CD4-positive, alpha-beta T cell (primary cell): ENCODE measurements around the gene MPZL2. TPM values are rescaled to one million over a fixed set of nuclear protein-coding genes. Genes with fewer than 3 reads are reported as not detected.
A peak's percentile ranks its signal among the peaks of the same experiment; 100 is the strongest.

Experiments
- ATAC-seq: fragments of 200-7000 bp; cut with Tn5 transposase; one replicate; pipeline ENCODE4 v1.10.0; 2022; ENCODE audit warnings: mild to moderate bottlenecking; ENCODE audit not compliant: poor library complexity
- CTCF ChIA-PET: fragments of 350-600 bp; sonication (Branson Sonifier 250); formaldehyde crosslinking; loops from one replicate; lab custom pipeline; 2021; ENCODE audit warnings: antibody characterized with exemption, inconsistent platforms; lab: Charles Lee
- POLR2A ChIA-PET: fragments of 350-600 bp; sonication (Branson Sonifier 250); formaldehyde crosslinking; loops from one replicate; lab custom pipeline; 2021; ENCODE audit warnings: antibody characterized with exemption, inconsistent platforms; lab: Charles Lee
- DNase-seq, 14 experiments: peaks; one replicate each; pipeline ENCODE4 v3.0.0-alpha.2; 2013 to 2020; ENCODE audit warnings: mixed read lengths in 2 of 14
- H3K27ac ChIP-seq, 2 donors: one replicate each; pipeline versions ENCODE4 v1.5.1 to v1.7.0; 2013; ENCODE audit warnings: low read length in 2 of 2, low read depth in 1 of 2, mild to moderate bottlenecking in 1 of 2
- H3K27me3 ChIP-seq, 2 experiments: 1 replicate in 1 of 2; 2 replicates in 1 of 2; pipeline versions ENCODE4 v1.6.1 to v1.7.0; 2013; ENCODE audit warnings: low read length in 2 of 2, control low read depth in 1 of 2, mild to moderate bottlenecking in 1 of 2, moderate library complexity in 1 of 2; ENCODE audit not compliant: insufficient read depth in 2 of 2, control insufficient read depth in 1 of 2
- H3K36me3 ChIP-seq: one replicate; pipeline ENCODE4 v1.6.1; 2013; ENCODE audit warnings: low read length, control low read depth; ENCODE audit not compliant: insufficient read depth
- H3K4me1 ChIP-seq: one replicate; pipeline ENCODE4 v1.6.1; 2013; ENCODE audit warnings: low read length, control low read depth; ENCODE audit not compliant: insufficient read depth
- H3K4me3 ChIP-seq: one replicate; pipeline ENCODE4 v1.5.1; 2013; ENCODE audit warnings: mild to moderate bottlenecking, low read length, moderate library complexity
- H3K9me3 ChIP-seq, 2 experiments: 1 replicate in 1 of 2; 2 replicates in 1 of 2; pipeline versions ENCODE4 v1.6.1 to v1.7.0; 2013; ENCODE audit warnings: low read length in 2 of 2, mild to moderate bottlenecking in 2 of 2, control low read depth in 1 of 2, moderate library complexity in 1 of 2; ENCODE audit not compliant: control insufficient read depth in 1 of 2, insufficient read depth in 1 of 2
- H3K27ac Mint-ChIP-seq: one replicate; pipeline ENCODE4 v1.8.0; 2020; ENCODE audit warnings: mixed read lengths
- H3K27me3 Mint-ChIP-seq: one replicate; pipeline ENCODE4 v1.8.0; 2021; ENCODE audit warnings: mixed read lengths
- H3K36me3 Mint-ChIP-seq: one replicate; pipeline ENCODE4 v1.8.0; 2021; ENCODE audit warnings: low read depth, mixed read lengths
- H3K4me1 Mint-ChIP-seq: one replicate; pipeline ENCODE4 v1.8.0; 2021; ENCODE audit warnings: low read depth, mixed read lengths
- H3K4me3 Mint-ChIP-seq: one replicate; pipeline ENCODE4 v1.8.0; 2020; ENCODE audit warnings: mild to moderate bottlenecking, mixed read lengths
- H3K9me3 Mint-ChIP-seq: one replicate; pipeline ENCODE4 v1.8.0; 2020; ENCODE audit warnings: mixed read lengths
- intact Hi-C, 2 experiments: fragments of 100-400 bp; cut with DNase I in 1 of 2; cut with micrococcal nuclease in 1 of 2; formaldehyde crosslinking; loops; one replicate each; pipeline versions ENCODE4 v1.15.1 to v1.9.0; 2023 to 2025; cut with DNase I, micrococcal nuclease
- total RNA-seq, 174 experiments: library from RNA in 2 of 174; stranded (reverse) in 2 of 174; gene quantifications; one replicate each; pipeline ENCODE4 v1.2.3 and lab custom pipeline; 2021 to 2026
- TF ChIP-seq, protein P1 (sequence below): fragments of 200-600 bp; IDR thresholded peaks from one replicate; pipeline ENCODE4 v1.8.0; 2022; ENCODE audit warnings: antibody characterized with exemption, mild to moderate bottlenecking

The MPZL2 gene
- total RNA-seq, 2 experiments from 2014 or later, result 0.95 to 1.8 TPM

DNA sequence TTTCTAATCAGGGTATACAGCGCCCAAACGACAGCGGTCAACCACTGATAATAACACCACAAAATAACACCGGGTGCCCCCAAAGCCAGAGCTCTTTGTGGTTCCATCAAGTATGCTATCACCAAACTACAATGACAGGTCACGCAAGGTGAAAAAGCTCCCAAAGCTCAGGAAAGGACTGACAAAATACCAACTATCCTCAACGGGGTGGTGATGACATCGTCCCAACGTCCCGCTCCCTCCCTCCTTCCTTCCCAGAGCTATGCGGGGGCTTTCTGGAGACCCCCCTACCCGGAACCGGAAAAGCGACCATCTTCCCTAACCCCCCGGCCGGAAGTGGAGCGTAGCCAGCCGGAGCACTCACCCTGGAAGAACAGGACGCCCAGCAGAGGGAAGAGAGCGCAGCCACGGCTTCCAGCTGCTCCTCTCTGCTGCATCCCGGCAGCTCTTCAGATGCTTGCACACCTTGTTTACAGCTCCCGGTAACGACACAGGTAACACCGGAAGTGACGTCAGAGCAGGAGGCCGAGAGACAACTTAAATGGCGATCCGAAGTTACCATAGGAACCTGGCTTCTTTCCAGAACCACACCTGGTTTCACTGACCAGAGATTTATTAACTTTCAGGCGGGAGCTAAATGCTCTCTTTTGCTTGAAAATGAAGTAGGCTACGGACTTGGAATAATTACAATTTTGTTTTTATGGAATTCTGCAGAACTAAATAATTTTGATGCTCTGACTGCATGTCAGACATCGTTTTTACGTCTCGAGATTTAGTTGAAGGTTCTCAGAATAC is 12.0 kb downstream of the MPZL2 start, which contains the start of gene MPZL3:
Gene MPZL3, minus strand, starts transcription at position 508 of the 795 bp plus-strand sequence. Its CDS starts 71 bp downstream, at position 437.
- Mint-ChIP-seq H3K27me3 (no peaks in the 10 kb centered on the region), H3K27ac (peak within 1 kb of the TSS; percentile 98), H3K4me3 (peak within 1 kb of the TSS; percentile 96), H3K9me3 (no peaks in the 10 kb centered on the region), H3K4me1 (peaks cover 49% of the 10 kb centered on the region), H3K36me3 (peaks cover 26% of the 10 kb centered on the region)
- Histone ChIP-seq H3K27me3 (no peaks in the 10 kb centered on the region), H3K27ac (peak within 1 kb of the TSS; percentile 91 to 94), H3K36me3 (no peaks in the 10 kb centered on the region), H3K4me3 (peak within 1 kb of the TSS; percentile 79), H3K4me1 (peaks cover 13% of the 10 kb centered on the region), H3K9me3 (no peaks in the 10 kb centered on the region)
- DNase-seq, result peak; percentile 72 to 96 (median 79)
- POLR2A ChIA-PET, result interaction anchor here (0.8 to 3.3 kb wide), 23 partner anchors 9 to 184 kb away, joined by 3 to 49 read pairs (median 6); partner anchors contain the start of genes CD3D, CD3E, JAML and KMT2A
- TF ChIP-seq, protein P1, sequence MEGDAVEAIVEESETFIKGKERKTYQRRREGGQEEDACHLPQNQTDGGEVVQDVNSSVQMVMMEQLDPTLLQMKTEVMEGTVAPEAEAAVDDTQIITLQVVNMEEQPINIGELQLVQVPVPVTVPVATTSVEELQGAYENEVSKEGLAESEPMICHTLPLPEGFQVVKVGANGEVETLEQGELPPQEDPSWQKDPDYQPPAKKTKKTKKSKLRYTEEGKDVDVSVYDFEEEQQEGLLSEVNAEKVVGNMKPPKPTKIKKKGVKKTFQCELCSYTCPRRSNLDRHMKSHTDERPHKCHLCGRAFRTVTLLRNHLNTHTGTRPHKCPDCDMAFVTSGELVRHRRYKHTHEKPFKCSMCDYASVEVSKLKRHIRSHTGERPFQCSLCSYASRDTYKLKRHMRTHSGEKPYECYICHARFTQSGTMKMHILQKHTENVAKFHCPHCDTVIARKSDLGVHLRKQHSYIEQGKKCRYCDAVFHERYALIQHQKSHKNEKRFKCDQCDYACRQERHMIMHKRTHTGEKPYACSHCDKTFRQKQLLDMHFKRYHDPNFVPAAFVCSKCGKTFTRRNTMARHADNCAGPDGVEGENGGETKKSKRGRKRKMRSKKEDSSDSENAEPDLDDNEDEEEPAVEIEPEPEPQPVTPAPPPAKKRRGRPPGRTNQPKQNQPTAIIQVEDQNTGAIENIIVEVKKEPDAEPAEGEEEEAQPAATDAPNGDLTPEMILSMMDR, result no peak
- ATAC-seq, result peak; percentile 86
- CTCF ChIA-PET, result interaction anchor here (0.9 to 2.7 kb wide), 7 partner anchors 9 to 101 kb away, joined by 3 to 18 read pairs (median 4); no protein-coding TSS in a partner anchor
- intact Hi-C loops, result loop anchor here in 1 of 2 experiments (1.0 to 10.0 kb wide), 3 partner anchors 22 to 53 kb away; partner anchors contain the start of gene CD3E

- peak overlapping the region; percentile 35 for H3K4me3 Mint-ChIP-seq
- Histone ChIP-seq H3K27me3 (no peaks in the 10 kb centered on the region), H3K36me3 (no peaks in the 10 kb centered on the region), H3K27ac (peak overlapping the region in 1 of 2 donors; percentile 18), H3K4me3 (no peak overlapping the region), H3K9me3 (no peaks in the 10 kb centered on the region), H3K4me1 (peaks cover 36% of the 10 kb centered on the region)
- no peaks in the 10 kb centered on the region for H3K27me3 Mint-ChIP-seq
- peak; percentile 27 for ATAC-seq
- POLR2A ChIA-PET, result interaction anchor here (1.0 to 1.4 kb wide), 5 partner anchors 18 to 44 kb away, joined by 3 to 10 read pairs (median 4); partner anchors contain the start of gene JAML
- H3K27ac Mint-ChIP-seq, result peak overlapping the region; percentile 71
- TF ChIP-seq, protein P1, result no peak
- peak in 3 of 14 experiments; percentile 21 to 38 (median 33) for DNase-seq
- intact Hi-C loops, result loop anchor here in 1 of 2 experiments (2.0 kb wide), 1 partner anchor 20 kb away; no protein-coding TSS in a partner anchor
- H3K9me3 Mint-ChIP-seq, result no peaks in the 10 kb centered on the region
- peaks cover 77% of the 10 kb centered on the region for H3K4me1 Mint-ChIP-seq
- H3K36me3 Mint-ChIP-seq, result peaks cover 23% of the 10 kb centered on the region
- CTCF ChIA-PET, result interaction anchor here (0.9 to 1.4 kb wide), 5 partner anchors 10 to 49 kb away, joined by 3 to 8 read pairs (median 4); partner anchors contain the start of gene MPZL2
Measured at GRCh38 chr11:118247041-118247440, 17.1 kb downstream of the MPZL2 start.

- H3K27ac ChIP-seq, result peak overlapping the region in 1 of 2 donors; percentile 27
- Mint-ChIP-seq H3K27ac (peak overlapping the region; percentile 63), H3K27me3 (no peaks in the 10 kb centered on the region), H3K36me3 (peaks cover 18% of the 10 kb centered on the region), H3K4me3 (no peak overlapping the region), H3K4me1 (peaks cover 80% of the 10 kb centered on the region), H3K9me3 (no peaks in the 10 kb centered on the region)
- CTCF ChIA-PET, result interaction anchor here (0.6 to 3.0 kb wide), 6 partner anchors 11 to 239 kb away, joined by 3 to 16 read pairs (median 4); partner anchors contain the start of gene MPZL2
- peaks cover 45% of the 10 kb centered on the region for H3K4me1 ChIP-seq
- intact Hi-C loops, result loop anchor here in 1 of 2 experiments (2.0 kb wide), 1 partner anchor 19 kb away; no protein-coding TSS in a partner anchor
- no peaks in the 10 kb centered on the region for H3K27me3 ChIP-seq
- DNase-seq (no peak), ATAC-seq (no peak)
- POLR2A ChIA-PET, result interaction anchor here (0.6 to 1.4 kb wide), 5 partner anchors 19 to 44 kb away, joined by 3 to 10 read pairs (median 3); partner anchors contain the start of gene JAML
- no peaks in the 10 kb centered on the region for H3K9me3 ChIP-seq
- no peak overlapping the region for H3K4me3 ChIP-seq
- H3K36me3 ChIP-seq, result no peaks in the 10 kb centered on the region
- TF ChIP-seq, protein P1, result no peak
Measured at GRCh38 chr11:118245936-118246562, 18.0 kb downstream of the MPZL2 start.
